GM19438 (cell line): ENCODE results near the gene NECAB2.
"Not testable (repeated sequence)": the region's sequence is repeated elsewhere in the genome, so short reads cannot be mapped to it uniquely, and the experiment has no call there.

ENCODE experiments used
- ATAC-seq: cut with Tn5 transposase; IDR thresholded peaks from one replicate; pipeline ENCODE4 v1.9.1; 2021; ENCODE audit warnings: low read depth; ENCODE audit not compliant: unreplicated experiment

NECAB2 gene

GRCh38 chr16:83935858-83936255 lies 32.2 kb upstream of the NECAB2 start:
- ATAC-seq, result no peak

- ATAC-seq, result no peak
These were observed 31.4 kb upstream of the NECAB2 start for GRCh38 chr16:83936581-83937165.

GRCh38 chr16:83937267-83937666 lies 30.8 kb upstream of the NECAB2 start:
- ATAC-seq, result no peak

DNA sequence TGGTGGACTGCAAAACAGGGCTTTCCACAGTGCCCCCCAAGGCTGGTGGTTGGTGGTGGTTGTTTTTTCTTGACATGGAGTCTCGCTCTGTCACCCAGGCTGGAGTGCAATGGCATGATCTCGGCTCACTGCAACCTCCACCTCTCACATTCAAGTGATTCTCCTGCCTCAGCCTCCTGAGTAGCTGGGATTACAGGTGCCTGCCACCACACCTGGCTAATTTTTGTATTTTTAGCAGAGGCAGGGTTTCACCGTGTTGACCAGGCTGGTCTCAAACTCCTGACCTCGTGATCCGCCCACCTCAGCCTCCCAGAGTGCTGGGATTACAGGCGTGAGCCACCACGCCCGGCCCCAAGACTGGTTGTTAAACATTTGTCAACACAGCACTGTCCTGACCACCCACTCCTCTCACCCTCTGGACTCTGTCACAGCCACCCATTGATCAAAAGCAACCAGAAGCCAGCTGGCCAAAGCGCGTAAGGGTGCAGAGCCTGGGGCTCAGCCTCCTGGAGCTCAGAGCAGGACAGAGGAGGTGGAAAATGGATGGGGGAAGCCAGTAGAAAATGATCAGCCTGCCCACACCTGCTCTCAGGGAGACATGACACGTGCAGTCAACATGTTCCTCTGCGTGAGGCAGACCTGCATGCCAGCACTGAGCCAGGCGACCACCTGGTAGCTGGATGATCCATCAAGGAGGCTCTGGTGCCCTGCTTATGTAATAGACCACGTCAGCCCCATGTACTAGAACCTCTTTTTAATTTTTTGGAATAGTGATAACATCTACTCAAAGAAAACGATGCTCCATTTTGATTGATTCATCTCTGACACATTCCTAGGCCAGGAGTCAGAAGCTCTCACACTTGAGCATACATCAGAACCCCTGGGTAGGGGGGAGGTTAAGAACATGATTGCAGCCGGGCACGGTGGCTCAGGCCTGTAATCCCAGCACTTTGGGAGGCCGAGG lies 29.8 kb upstream of the NECAB2 start:
- ATAC-seq, result no peak

- no peak for ATAC-seq
These were observed 28.7 kb upstream of the NECAB2 start for GRCh38 chr16:83939266-83939855.

GRCh38 chr16:83940119-83940518 lies 27.9 kb upstream of the NECAB2 start:
- no peak for ATAC-seq

DNA sequence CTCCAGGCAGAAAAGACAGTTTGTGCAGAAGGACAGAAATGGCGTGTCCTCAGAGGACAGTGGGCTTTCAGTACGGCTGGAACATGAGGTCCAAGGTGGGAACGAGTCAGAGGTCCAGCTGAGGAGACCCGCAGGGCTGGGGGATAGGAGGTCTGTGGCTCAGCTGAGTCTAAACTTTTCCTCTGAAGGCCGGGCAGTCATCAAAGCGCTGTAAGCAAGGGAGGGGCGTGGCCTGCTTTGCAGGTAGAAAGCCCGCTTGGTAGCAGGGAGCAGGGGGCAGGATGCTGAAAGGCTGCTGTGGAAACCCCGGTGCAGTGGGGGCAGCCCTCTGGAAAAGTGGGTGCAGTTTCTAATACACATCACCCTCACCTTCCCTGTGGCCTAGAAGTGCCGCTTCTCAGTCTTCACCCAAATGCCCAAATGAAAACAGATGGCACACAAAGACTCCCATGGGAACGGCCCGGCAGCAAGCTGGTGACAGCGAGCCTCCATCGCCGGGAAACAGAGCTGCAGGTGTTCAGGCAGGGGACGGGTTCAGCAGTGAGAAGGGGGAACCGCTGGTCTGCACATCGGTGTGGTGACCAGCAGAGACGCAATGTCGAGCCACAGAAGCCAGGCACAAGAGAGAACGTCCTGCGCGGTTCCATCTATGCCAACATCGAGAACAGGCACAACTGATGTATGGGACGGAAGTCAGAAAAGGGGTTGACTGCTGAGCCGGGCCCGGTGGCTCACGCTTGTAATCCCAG lies 27.2 kb upstream of the NECAB2 start:
- no peak for ATAC-seq

- ATAC-seq, result not testable (repeated sequence)
These were observed 26.5 kb upstream of the NECAB2 start for GRCh38 chr16:83941546-83941945.

- ATAC-seq, result no peak
These were observed 26.0 kb upstream of the NECAB2 start for GRCh38 chr16:83942074-83942473.

- ATAC-seq, result no peak
These were observed 25.1 kb upstream of the NECAB2 start for GRCh38 chr16:83942815-83943515.

GRCh38 chr16:83943516-83944050 lies 24.5 kb upstream of the NECAB2 start:
- ATAC-seq, result no peak

- no peak for ATAC-seq
These were observed 22.5 kb upstream of the NECAB2 start for GRCh38 chr16:83945587-83945986.

GRCh38 chr16:83946154-83946780 lies 21.8 kb upstream of the NECAB2 start:
- ATAC-seq, result no peak

DNA sequence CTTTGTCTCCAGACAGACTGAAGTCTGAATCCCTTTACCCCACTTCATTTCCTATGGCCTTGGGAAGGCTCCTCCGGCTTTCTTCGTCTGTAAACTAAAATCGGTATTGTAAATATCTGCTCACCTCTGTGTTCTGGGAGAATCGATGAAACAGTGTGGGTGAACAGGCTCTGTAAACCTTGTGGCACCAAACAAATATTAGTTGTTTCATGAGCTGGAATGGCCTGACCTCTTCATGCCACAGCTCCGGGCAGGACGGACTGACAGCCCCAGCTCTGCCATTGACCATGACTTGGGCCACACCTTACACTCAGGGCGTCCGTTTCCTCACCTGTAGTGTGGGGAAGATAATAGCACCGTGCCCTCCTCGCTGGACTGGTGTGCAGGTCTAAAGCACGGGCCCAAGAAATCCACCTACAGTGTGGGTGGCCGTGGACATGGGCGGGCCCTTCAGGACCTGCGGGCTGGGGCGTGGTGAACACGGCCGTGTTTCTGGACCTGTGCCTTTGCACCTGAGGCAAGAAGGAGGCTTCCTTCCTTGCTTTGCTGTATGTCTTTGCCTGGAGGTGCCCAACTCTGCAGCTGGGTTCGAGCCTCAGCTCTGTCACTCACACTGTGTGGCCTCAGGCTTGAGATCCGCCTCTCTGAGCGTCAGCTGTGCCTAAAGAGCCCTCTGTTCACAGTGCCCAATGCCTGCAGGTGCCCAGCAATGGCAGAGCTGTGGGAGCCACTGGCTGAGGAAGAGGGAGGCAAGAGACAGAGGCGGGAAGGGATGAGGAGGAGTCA lies 21.1 kb upstream of the NECAB2 start:
- no peak for ATAC-seq

GRCh38 chr16:83947642-83948234 lies 20.3 kb upstream of the NECAB2 start:
- no peak for ATAC-seq

GRCh38 chr16:83948914-83949723 lies 18.9 kb upstream of the NECAB2 start:
- no peak for ATAC-seq

DNA sequence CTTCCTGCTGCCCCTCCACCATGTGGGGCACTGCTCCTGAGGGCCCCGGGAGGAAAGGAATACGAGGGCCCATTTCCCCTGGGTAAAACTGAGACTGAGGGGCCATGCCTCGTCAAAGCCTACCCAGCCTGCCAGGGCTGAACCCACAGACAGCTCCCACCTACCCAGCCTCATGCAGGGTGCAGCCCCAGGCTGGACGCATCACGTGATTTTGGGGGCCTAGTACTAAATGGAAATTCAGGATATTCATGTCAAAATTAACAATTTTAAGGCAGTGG lies 18.4 kb upstream of the NECAB2 start:
- no peak for ATAC-seq

- not testable (repeated sequence) for ATAC-seq
These were observed 17.1 kb upstream of the NECAB2 start for GRCh38 chr16:83950862-83951399.
